Activated B cell treated with CpG ODN at 0.5 μM for 24 hours (primary cell): ENCODE data around the gene LAMC3. TPM values are rescaled to one million over a fixed set of nuclear protein-coding genes. Genes with fewer than 3 reads are reported as not detected.

Experiments used
- ATAC-seq: fragments of 200-7000 bp; cut with Tn5 transposase; one replicate; pipeline ENCODE4 v1.10.0; 2021; ENCODE audit warnings: low read depth, mild to moderate bottlenecking, moderate library complexity
- CTCF ChIA-PET: fragments of 350-600 bp; sonication (Branson Sonifier 250); formaldehyde crosslinking; loops from one replicate; lab custom pipeline; 2021; ENCODE audit warnings: antibody characterized with exemption; lab: Charles Lee
- POLR2A ChIA-PET: fragments of 350-600 bp; sonication (Branson Sonifier 250); formaldehyde crosslinking; loops from one replicate; lab custom pipeline; 2021; ENCODE audit warnings: antibody characterized with exemption; lab: Charles Lee
- DNase-seq: peaks from one replicate; pipeline ENCODE4 v3.0.0; 2022
- H3K27ac Mint-ChIP-seq: one replicate; pipeline ENCODE4 v1.8.0; 2020; ENCODE audit warnings: mixed read lengths
- H3K27me3 Mint-ChIP-seq: one replicate; pipeline ENCODE4 v1.8.0; 2021; ENCODE audit warnings: mixed read lengths
- H3K36me3 Mint-ChIP-seq: one replicate; pipeline ENCODE4 v1.8.0; 2021; ENCODE audit warnings: low read depth, mixed read lengths
- H3K4me1 Mint-ChIP-seq: one replicate; pipeline ENCODE4 v1.8.0; 2021; ENCODE audit warnings: mixed read lengths
- H3K4me3 Mint-ChIP-seq: one replicate; pipeline ENCODE4 v1.8.0; 2020; ENCODE audit warnings: mild to moderate bottlenecking, mixed read lengths
- H3K9me3 Mint-ChIP-seq: one replicate; pipeline ENCODE4 v1.8.0; 2020; ENCODE audit warnings: mixed read lengths
- intact Hi-C: fragments of 100-400 bp; cut with micrococcal nuclease; formaldehyde crosslinking; loops from one replicate; pipeline ENCODE4 v1.15.1; 2024
- total RNA-seq: library from RNA; stranded (reverse); gene quantifications from 2 replicates; pipeline ENCODE4 v1.2.3, GENCODE V29; 2022
- TF ChIP-seq, protein P1 (sequence below): fragments of 200-600 bp; IDR thresholded peaks from one replicate; pipeline ENCODE4 v1.8.0; 2022; ENCODE audit warnings: antibody characterized with exemption, mild to moderate bottlenecking

The LAMC3 gene
- total RNA-seq, 1 donor from 2014 or later = not detected

DNA sequence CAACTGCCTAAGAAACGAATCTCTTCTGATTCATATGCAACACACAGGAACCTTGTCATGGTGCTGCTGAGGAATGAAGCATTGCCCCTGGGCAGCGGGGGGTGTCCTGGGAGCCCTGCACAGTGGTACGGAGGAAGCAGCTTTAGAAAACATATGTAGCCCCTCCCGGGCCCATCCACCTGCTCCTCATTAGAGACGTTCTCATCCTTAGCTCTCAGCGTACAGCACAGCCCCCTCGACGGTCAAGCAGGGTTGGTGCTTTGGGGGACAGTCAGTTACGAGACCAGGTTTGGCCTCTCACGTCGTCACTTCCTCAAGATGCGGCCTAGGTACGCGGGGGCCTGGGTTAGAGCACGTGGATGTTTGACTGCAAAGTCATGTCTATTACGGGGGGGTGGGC is 28.4 kb upstream of the LAMC3 start:
- Mint-ChIP-seq H3K36me3 (no peaks in the 10 kb centered on the region), H3K4me3 (no peak overlapping the region), H3K27ac (no peak overlapping the region), H3K4me1 (no peaks in the 10 kb centered on the region), H3K27me3 (no peaks in the 10 kb centered on the region), H3K9me3 (no peaks in the 10 kb centered on the region)
- DNase-seq (no peak), ATAC-seq (no peak)
- intact Hi-C loops = no loop called here
- POLR2A ChIA-PET = no interaction called here
- TF ChIP-seq, protein P1, sequence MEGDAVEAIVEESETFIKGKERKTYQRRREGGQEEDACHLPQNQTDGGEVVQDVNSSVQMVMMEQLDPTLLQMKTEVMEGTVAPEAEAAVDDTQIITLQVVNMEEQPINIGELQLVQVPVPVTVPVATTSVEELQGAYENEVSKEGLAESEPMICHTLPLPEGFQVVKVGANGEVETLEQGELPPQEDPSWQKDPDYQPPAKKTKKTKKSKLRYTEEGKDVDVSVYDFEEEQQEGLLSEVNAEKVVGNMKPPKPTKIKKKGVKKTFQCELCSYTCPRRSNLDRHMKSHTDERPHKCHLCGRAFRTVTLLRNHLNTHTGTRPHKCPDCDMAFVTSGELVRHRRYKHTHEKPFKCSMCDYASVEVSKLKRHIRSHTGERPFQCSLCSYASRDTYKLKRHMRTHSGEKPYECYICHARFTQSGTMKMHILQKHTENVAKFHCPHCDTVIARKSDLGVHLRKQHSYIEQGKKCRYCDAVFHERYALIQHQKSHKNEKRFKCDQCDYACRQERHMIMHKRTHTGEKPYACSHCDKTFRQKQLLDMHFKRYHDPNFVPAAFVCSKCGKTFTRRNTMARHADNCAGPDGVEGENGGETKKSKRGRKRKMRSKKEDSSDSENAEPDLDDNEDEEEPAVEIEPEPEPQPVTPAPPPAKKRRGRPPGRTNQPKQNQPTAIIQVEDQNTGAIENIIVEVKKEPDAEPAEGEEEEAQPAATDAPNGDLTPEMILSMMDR = no peak
- CTCF ChIA-PET = no interaction called here

DNA sequence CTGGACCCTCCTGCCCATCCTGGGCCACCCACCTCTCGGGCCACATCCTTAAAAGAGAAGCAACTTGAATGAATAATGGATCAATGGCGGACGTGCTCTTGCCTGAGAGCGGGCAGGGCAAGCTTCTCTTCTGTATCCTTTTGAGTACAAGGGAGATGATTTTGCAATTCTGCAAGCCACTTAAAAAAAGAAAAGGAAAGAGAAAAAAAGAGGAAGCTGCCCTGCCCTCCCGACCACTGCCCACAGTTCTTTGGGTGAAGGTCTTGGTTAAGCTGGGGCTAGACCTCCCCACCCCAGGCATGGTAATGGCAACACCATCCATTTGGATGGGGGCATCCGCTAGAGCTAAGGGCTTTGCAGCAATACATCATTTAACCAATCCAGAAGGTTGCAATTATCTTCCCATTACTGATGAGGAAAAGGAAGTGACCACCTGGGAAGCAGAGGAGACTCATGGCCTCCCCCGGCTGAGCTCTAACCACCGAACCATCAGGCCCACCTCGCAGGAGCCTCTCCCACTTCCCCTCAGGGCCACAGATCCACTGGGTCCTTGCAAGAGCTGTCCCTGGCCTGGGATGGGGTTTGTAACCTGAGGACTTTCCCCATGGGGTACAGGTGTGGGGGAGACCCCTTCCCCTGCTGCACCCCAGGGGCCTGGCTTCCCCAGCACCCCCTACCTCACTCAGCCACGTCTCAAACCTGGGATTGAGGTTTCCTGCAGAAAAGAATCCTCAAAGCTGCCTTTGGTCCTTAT is 27.8 kb upstream of the LAMC3 start:
- Mint-ChIP-seq H3K27ac (no peak overlapping the region), H3K9me3 (no peaks in the 10 kb centered on the region), H3K27me3 (no peaks in the 10 kb centered on the region), H3K36me3 (no peaks in the 10 kb centered on the region), H3K4me1 (no peaks in the 10 kb centered on the region), H3K4me3 (no peak overlapping the region)
- POLR2A ChIA-PET = no interaction called here
- CTCF ChIA-PET = no interaction called here
- intact Hi-C loops = no loop called here
- ATAC-seq (no peak), DNase-seq (no peak)
- TF ChIP-seq, protein P1 = no peak

DNA sequence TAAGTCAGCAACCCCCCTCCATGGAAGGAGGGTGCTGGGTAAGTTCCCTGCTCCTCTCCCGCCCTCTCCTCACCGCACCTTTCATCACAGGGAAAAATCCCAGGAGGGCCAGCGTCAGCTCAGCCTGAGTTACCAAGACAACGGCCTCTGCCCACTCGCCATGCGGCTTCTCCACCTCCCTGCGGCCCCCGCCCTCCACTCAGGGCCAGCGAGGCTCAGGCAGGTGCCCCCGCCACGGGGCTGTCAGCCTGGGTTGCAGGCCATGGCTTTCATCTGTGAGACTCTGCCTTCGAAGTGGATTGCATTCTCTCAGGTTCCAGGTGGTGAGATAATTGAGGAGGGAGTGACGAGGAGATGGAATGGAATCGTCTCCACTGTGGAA is 27.2 kb upstream of the LAMC3 start:
- POLR2A ChIA-PET = no interaction called here
- CTCF ChIA-PET = no interaction called here
- ATAC-seq (no peak), DNase-seq (no peak)
- H3K27ac Mint-ChIP-seq = no peak overlapping the region
- intact Hi-C loops = no loop called here
- H3K9me3 Mint-ChIP-seq = no peaks in the 10 kb centered on the region
- TF ChIP-seq, protein P1 = no peak
- no peaks in the 10 kb centered on the region for H3K27me3 Mint-ChIP-seq
- H3K4me3 Mint-ChIP-seq = no peak overlapping the region
- no peaks in the 10 kb centered on the region for H3K36me3 Mint-ChIP-seq
- no peaks in the 10 kb centered on the region for H3K4me1 Mint-ChIP-seq

DNA sequence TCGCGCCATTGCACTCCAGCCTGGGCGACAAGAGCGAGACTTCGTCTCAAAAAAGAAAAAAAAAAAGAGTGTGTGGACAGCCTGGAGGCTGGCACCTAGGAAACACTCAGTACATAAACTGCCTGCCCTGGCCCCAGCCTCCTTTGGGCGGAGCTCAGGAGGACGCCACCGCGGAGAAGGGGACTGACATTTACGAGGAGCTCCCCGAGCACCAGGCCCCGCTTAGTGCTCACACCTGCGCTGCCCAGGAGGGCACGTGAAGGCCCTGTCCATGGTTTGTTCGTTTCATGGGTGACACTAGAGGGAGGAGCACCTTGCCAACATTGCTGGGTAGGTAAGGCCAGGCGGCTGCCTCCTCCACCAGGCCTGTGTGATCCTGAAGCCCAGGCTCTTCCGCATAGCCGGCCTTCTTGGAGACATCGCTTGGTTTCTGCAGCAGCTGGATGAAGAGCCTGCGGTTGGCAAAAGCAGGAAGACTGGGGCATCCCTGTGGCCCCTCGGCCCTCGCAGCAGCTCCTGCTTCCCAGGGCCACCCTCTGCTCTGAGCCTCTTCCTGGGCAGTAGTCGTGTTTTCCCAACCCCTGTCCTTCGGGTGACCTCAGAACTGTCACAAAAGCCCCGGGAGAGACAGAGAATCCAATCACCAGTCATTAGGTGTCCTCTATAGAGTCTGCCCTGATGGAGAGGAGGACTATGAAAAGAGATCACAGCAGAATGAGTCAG is 26.2 kb upstream of the LAMC3 start:
- DNase-seq (no peak), ATAC-seq (no peak)
- Mint-ChIP-seq H3K36me3 (no peaks in the 10 kb centered on the region), H3K27me3 (no peaks in the 10 kb centered on the region), H3K27ac (no peak overlapping the region), H3K4me3 (no peak overlapping the region), H3K4me1 (no peaks in the 10 kb centered on the region), H3K9me3 (no peaks in the 10 kb centered on the region)
- POLR2A ChIA-PET = no interaction called here
- TF ChIP-seq, protein P1 = no peak
- CTCF ChIA-PET = no interaction called here
- intact Hi-C loops = no loop called here

DNA sequence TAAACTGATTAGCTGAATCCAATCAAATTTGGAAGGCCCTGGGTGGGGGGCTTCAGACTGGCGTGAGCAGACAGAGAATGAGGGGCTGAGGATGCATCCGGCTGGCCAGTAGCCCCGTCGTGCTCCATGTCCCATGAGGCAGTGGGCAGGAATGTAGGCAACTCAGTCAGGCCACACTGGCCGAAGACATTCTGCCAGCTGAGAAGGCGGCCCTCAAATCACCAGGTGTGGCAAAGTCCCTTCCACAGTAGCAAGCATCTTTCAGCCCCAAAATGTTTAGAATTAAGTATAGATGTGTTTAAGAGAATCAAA is 25.7 kb upstream of the LAMC3 start:
- CTCF ChIA-PET = no interaction called here
- intact Hi-C loops = no loop called here
- POLR2A ChIA-PET = no interaction called here
- Mint-ChIP-seq H3K4me3 (no peak overlapping the region), H3K36me3 (no peaks in the 10 kb centered on the region), H3K9me3 (no peaks in the 10 kb centered on the region), H3K4me1 (no peaks in the 10 kb centered on the region), H3K27ac (no peak overlapping the region), H3K27me3 (no peaks in the 10 kb centered on the region)
- ATAC-seq = no peak
- TF ChIP-seq, protein P1 = no peak
- no peak for DNase-seq
